ACHN (cell line): Measurements from ENCODE around the gene INCA1.

ENCODE experiments used
- DNase-seq: peaks from one replicate; pipeline ENCODE4 v3.0.0-alpha.2; 2015
- in situ Hi-C: cut with HindIII; loops from 2 replicates; pipeline ENCODE4 v1.10.0; 2017; ENCODE audit warnings: low sequenced_read_pairs, low pct_ligation_motif_present, low pct_unique_long_range_greater_than_20kb

Gene INCA1

DNA sequence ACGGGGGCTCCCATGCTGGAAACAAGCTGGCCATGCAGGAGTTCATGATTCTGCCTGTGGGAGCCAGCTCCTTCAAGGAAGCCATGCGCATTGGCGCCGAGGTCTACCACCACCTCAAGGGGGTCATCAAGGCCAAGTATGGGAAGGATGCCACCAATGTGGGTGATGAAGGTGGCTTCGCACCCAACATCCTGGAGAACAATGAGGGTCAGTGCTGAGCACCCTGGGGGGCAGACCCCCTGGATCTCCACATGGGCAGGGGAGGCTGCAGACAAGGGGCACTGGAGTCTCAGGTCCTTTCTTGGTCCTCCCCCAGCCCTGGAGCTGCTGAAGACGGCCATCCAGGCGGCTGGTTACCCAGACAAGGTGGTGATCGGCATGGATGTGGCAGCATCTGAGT lies 42.2 kb downstream of the INCA1 start:
- DNase-seq = no peak
- in situ Hi-C loops = no loop called here

DNA sequence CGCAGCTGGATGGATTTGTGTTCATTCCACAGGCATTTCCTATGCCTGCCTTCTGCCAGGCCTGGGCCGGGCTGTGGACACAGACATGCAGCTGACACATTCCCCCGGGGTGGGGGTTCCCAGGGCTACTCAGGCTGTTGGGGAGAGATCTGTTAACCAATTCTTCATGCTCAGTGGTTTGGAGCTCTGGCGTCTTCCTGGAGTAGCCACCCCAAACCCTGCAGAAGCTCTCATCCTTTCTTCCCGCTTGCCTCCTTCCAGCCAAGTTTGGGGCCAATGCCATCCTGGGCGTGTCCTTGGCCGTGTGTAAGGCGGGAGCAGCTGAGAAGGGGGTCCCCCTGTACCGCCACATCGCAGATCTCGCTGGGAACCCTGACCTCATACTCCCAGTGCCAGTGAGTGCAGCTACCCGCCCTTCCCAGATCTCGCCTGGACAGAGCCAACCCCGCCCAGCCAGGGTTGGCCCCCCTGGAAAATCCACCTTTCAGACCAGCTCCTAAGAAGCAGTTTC lies 43.8 kb downstream of the INCA1 start:
- in situ Hi-C loops = no loop called here

DNA sequence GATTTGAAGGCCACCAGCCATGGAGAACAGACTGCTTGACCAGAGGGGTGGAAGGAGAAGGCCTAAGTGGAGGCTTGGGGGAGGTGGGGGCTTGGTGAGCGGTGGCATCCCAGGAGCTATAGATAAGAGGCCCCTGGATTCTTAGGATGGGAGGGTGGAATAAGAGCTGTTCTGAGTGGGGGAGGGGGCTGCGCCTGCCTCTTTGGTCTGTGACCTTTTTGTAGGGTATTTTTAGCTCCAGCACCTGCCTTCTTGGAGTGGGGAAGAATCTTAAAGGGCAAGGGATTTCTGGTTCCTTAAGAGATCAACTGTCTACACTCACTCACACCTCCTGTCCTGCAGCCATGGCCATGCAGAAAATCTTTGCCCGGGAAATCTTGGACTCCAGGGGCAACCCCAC lies 45.8 kb downstream of the INCA1 start:
- no peak for DNase-seq
- in situ Hi-C loops = no loop called here

More for the DNA sequence above, 43.8 kb downstream of the INCA1 start:
- peak; percentile 96 for DNase-seq

- no peak for DNase-seq
- in situ Hi-C loops = no loop called here
Measured at GRCh38 chr17:4950746-4951204, 46.5 kb downstream of the INCA1 start, which contains the start of gene ENO3. ENO3 (plus strand) TSS chr17:4951119; CDS start chr17:4951830, 711 bp downstream.

DNA sequence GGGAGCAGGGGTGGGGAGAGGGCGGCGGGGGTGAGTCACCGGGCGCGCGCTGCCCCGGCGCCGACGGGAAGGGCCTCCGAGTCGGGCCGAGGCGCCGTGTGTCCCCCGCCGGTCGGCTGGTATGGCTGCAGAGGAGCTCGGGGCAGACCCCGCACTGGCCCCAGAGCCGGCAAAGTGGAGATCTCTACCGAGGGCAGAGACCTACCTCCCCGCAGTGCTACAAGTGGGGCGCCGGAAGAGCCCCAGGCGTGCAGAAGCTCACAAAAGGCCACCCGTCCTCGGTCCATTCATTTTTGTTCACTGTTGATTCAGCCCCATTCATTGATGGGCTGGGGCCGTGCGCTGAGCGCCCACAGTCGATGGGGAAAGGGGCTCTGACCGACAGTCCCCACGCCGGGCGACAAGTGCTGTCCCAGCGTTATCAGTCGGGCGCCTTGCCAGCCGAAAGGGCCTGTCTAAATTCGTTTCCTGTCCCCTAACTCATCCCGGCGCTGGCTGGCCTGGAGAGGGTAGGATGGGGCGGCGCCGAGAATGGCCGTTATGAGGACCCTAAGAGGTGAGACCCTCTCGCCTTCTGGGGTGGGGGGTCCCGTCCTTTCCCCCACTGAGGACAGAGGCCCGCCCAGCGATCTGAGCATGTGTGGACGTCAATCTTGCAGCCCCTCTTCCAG lies 47.1 kb downstream of the INCA1 start:
- no peak for DNase-seq
- in situ Hi-C loops = no loop called here

DNA sequence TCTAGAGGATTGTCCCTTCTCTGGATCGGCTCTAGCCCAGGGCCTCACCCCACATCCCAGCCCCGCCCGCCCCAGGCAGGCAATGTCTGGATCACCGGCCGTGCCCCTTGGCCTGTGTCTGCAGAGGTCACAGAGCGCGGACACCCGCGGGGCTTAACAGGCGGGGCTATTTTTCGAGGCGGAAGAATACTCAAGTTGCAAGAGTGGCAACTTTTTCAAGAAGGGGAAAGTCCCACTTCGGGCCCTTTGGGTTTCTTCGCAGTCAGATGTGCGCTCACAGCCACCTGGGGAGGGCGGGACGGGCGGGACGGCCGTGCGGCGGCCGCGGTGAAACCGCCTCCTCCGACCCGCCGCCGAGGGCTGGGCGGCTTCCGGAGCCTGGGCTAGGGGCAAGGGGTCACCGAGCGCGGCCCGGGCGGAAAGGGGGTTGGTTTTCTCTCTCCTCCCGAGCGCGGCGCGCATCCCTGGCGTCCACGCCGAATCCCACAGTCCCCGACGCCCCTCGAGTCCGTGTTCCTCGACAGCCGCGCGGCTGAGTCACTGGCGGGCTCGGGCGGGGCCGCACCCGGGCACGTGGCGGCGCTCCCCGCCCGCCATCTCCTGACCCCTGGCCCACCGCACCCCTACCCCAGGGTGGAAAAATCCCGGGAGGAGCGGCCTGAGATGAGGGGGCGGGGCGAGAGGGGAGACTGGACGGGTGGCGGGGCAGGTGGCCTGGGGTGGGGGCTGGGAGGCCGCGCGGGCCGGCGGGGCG lies 47.8 kb downstream of the INCA1 start:
- in situ Hi-C loops = no loop called here
- DNase-seq = peak; percentile 85

- in situ Hi-C loops = no loop called here
Measured at GRCh38 chr17:4948931-4949320, 48.4 kb downstream of the INCA1 start.

GRCh38 chr17:4948166-4948930 lies 49.0 kb downstream of the INCA1 start, which contains the start of gene PFN1:
PFN1 (minus strand) TSS chr17:4948530; CDS start chr17:4948394, 136 bp downstream.
- DNase-seq = peak; percentile 90

More at GRCh38 chr17:4948931-4949320, 48.4 kb downstream of the INCA1 start:
- peak; percentile 93 for DNase-seq

DNA sequence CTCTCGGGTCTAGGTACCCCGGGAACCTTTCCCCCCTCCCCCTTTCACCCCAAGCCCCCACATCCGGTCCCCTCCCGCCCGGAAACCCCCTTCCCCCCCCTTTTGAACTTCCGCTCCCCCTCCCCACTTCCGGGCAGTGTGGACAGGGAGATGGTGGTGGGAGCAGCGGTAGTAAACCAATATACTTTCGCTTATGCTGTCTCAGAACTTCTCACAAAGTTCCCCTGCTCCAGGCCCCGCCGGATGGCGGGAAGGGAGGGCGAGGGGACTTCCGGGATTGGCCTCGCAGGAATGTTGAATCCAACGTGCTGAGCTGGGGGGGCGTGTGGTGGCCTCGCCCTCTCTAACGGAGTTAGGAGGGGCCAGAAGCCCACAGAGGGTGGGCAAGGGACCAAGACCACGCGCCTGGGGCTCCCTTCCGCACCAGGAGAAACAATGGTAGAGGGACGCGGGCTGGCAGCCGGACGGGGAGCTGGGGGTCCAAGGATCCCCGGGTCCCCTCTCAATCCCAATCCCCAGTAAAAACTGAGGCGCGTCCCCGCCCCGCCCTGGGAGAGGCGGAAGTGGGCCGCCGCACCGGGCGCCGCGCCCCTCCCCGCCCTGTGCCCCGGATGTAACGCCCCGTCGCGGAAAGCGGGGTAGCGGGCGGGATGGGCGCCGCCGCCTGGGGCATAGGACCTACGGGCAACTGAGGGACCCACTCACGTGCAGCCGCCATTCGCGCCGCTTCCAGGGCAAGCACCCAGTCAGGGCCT lies 49.7 kb downstream of the INCA1 start:
- DNase-seq = peak; percentile 61
- in situ Hi-C loops = no loop called here

More at GRCh38 chr17:4948166-4948930, 49.0 kb downstream of the INCA1 start, which contains the start of gene PFN1:
- in situ Hi-C loops = no loop called here

DNA sequence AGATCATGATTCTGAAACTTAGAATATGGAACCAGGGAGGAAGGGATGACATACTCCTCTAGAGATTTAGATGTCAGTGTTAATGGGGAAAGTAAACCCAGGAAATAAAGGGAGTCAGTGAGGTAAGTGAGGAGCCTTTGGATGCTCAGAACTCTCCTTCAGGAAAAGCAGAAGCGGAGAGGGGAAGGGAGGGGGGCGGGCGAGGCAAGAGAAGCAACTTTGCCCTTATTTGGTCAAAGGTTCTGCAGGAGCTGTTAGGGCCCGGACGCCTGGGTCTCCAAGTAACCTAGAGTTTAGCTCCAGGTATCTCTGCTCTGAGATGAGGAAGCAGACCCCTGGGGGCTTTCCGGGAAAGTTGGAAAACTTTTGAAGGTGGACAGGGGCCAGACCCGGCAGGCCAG lies 50.3 kb downstream of the INCA1 start:
- no peak for DNase-seq
- in situ Hi-C loops = no loop called here

DNA sequence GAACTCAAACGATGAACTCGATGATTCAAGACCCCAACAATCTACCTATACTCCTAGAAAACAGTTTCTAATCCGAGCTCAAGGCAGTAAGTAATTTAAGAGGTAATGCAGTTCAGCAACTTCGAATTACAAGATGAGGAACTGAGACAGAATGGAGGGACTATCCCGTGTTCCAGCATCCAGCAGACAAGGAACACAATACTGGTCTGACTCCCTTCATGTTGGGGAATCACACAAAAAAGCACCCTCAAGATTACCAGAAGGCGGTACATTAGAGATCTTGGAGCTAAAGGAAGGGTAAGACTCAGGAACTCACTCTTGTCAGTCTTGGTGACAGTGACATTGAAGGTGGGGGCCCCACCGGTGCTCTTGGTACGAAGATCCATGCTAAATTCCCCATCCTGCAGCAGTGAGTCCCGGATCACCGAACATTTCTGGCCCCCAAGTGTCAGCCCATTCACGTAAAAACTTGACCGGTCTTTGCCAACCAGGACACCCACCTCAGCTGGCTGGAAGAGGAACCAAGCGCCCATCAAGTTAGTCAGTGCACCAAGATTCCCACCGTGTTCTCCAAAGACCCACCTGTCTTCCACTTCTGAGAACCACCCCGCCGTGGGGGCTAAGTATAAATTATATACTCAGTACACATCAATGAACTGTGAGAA lies 50.9 kb downstream of the INCA1 start:
- DNase-seq = no peak
- in situ Hi-C loops = no loop called here

GRCh38 chr17:4945944-4946280 lies 51.4 kb downstream of the INCA1 start:
- in situ Hi-C loops = no loop called here
- DNase-seq = no peak

DNA sequence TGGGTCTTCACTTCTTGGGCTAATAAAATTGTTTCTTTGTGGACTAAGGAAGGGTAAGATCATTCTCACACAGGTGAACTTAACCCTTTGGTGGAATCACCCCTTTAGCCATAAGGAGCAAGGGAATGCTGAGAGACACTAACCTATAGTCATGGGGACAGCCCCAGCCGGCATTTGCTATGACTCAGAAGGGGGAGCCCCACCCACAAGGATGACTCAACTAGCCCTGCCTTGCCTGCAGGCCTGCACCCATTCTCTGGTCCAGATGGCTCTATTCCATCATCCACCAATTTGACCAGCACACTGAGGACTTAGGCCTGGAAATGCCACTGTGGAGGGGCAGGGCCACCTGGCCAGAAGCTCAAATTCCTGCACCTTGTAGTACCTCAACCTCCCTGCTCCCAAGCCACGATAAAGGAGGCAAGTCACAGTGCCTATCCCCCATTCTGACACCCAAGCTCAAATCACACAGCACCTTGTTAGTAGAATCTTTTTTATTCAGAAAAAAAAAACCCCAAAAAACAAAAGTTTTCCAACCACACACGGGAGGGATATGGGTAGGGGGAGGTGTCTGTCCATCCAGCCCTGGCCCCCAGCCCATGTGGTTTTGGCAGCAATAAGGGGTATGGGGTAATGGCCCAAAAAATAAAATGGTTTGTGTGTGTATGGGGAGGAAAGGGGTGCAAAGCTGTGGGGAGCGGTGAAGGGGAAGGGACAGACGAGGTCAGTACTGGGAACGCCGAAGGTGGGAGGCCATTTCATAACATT lies 52.0 kb downstream of the INCA1 start:
- in situ Hi-C loops = no loop called here
- peak; percentile 92 for DNase-seq

GRCh38 chr17:4944554-4945175 lies 52.7 kb downstream of the INCA1 start:
- DNase-seq = no peak
- in situ Hi-C loops = no loop called here

GRCh38 chr17:4944163-4944553 lies 53.2 kb downstream of the INCA1 start:
- no peak for DNase-seq
- in situ Hi-C loops = no loop called here

DNA sequence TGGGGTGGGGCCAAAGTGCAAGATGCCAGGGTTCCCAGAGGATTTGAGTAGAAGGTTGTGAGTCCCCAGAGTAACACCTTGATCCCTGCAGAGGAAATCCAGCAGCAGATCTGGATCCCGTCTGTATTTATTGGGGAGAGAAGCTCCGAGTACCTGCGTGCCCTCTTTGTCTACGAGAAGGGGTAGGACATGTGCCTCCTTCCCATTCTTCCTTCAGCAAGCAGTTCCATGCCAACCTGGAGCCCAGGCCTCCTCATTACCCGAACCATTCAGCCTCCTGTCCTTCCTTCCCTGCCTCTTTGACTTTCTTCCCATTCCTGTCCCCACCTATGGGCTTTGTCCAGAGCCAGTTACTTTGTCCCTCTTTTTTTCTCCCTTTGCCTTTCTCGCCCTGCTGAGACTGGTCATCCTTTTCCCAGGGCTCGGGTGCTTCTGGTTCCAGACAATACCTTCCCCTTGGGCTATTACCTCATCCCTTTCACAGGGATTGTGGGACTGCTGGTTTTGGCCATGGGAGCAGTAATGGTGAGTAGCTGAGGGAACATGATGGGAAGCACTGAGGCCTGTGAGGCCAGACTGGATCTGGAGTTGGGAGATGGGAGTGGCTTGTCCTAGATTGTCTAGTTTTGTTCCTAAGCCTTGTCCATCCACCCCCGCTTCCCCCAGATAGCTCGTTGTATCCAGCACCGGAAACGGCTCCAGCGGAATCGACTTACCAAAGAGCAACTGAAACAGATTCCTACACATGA lies 54.4 kb downstream of the INCA1 start:
- in situ Hi-C loops = no loop called here
- DNase-seq = no peak
